ENCODE results near the gene FBN2. TPM values are rescaled to one million over a fixed set of nuclear protein-coding genes. Genes with fewer than 3 reads are reported as not detected.
"Not testable (repeated sequence)": the region's sequence is repeated elsewhere in the genome, so short reads cannot be mapped to it uniquely, and the experiment has no call there.

FBN2 gene
- total and polyA plus RNA-seq, 12 donors, result 2.2 to 237 (median 21.6) TPM

DNA sequence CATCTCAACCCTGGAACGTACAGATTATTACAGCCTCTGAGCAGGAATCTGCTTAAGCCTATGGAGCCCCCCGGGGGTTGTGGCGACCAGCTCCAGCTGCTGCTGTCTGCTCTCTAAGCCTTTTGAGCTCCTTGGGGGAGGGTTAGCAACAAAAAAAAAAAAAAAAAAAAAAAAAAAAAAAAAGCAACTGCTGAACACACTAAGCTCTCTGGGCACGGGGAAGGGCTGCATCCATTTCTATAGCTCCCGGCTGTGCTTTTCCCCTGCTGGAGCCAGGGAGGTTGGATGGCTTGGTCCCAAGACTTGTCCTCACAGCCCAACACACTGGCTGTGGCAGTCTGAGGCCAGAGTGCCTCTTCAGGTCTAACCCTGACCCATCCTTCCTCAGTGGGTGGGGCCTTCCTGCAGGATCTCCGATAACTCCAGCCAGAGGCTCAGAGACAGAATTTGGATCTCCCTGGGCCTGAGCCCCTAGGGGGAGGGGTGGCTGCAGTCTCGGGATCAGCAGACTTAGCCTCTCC is 82.1 kb downstream of the FBN2 start:
- WGBS, 4 donors, result 84 to 94% (median 87%) methylated on average over 4 to 7 of the region's 7 CpGs
- TF ChIP-seq, protein P1, sequence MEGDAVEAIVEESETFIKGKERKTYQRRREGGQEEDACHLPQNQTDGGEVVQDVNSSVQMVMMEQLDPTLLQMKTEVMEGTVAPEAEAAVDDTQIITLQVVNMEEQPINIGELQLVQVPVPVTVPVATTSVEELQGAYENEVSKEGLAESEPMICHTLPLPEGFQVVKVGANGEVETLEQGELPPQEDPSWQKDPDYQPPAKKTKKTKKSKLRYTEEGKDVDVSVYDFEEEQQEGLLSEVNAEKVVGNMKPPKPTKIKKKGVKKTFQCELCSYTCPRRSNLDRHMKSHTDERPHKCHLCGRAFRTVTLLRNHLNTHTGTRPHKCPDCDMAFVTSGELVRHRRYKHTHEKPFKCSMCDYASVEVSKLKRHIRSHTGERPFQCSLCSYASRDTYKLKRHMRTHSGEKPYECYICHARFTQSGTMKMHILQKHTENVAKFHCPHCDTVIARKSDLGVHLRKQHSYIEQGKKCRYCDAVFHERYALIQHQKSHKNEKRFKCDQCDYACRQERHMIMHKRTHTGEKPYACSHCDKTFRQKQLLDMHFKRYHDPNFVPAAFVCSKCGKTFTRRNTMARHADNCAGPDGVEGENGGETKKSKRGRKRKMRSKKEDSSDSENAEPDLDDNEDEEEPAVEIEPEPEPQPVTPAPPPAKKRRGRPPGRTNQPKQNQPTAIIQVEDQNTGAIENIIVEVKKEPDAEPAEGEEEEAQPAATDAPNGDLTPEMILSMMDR (IDR thresholded peaks at IDR 0.05), result no peak
- no peak for TF ChIP-seq POLR2A (IDR thresholded peaks at IDR 0.05)
- H3K27me3 ChIP-seq, result no peaks in the 10 kb centered on the region

DNA sequence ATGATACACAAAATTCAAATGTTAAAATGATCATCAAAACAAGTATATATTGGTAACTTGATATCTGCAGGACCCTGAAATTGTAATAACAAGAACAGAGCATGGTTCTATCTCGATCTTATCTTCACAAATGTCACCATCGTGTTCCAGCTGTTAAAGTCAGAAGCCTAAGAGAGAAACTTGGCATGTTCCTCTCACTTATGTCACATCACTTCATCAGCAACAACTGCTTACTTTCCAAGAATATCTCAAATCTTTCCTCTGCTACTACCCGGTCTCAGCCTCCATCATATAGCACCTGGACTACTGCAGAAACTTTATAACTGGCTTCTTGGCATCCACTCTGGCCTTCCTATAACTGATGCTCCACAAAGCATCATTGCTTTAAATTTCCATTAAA is 84.9 kb downstream of the FBN2 start:
- Histone ChIP-seq H3K36me3 (replicated peaks in 1 of 2) (no peaks in the 10 kb centered on the region), H3K4me1 (replicated peaks in 1 of 2) (no peaks in the 10 kb centered on the region), H3K4me3 (no peak overlapping the region), H3K9me3 (replicated peaks in 1 of 3) (peaks cover 0 to 4% (median 0%) of the 10 kb centered on the region in 3 donors), H3K27ac (no peak overlapping the region), H3K27me3 (no peaks in the 10 kb centered on the region)
- 64 to 71% (median 67%) methylated on average over 3 of the region's 3 CpGs for WGBS, 4 donors
- no peak for TF ChIP-seq POLR2A (IDR thresholded peaks at IDR 0.05)
- TF ChIP-seq, protein P1 (IDR thresholded peaks at IDR 0.05), result no peak
- no peak for DNase-seq
- intact Hi-C loops (cut with DNase I), result no loop called here

More for the DNA sequence above, 82.1 kb downstream of the FBN2 start:
- intact Hi-C loops (cut with DNase I), result no loop called here
- no peaks in the 10 kb centered on the region for H3K4me1 ChIP-seq (replicated peaks in 1 of 2)
- DNase-seq, result no peak
- no peaks in the 10 kb centered on the region for H3K9me3 ChIP-seq (replicated peaks in 1 of 3)
- no peaks in the 10 kb centered on the region for H3K36me3 ChIP-seq (replicated peaks in 1 of 2)
- H3K4me3 ChIP-seq, result no peak overlapping the region
- no peak overlapping the region for H3K27ac ChIP-seq

DNA sequence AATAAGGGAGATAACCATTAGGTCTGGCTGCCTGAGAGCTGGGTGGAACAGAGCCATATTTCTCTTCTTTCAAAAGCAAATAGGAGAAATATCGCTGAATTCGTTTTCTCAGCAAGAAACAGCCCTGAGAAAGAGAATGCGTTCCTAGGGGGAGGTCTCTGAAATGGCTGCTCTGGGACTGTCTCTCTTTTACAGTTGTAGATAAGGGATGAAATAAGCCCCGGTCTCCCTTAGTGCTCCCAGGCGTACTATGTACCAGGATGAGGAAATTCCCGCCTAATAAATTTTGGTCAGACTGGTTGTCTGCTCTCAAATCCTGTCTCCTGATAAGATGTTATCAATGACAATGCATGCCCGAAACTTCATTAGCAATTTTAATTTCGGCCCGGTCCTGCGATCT is 90.8 kb downstream of the FBN2 start:
- WGBS, 4 donors, result 93 to 97% (median 96%) methylated on average over 10 of the region's 10 CpGs
- DNase-seq; intact Hi-C loops (cut with DNase I); H3K27ac ChIP-seq; H3K4me1 ChIP-seq (replicated peaks in 1 of 2); H3K9me3 ChIP-seq (replicated peaks in 1 of 3); H3K4me3 ChIP-seq; H3K36me3 ChIP-seq (replicated peaks in 1 of 2); H3K27me3 ChIP-seq: not testable (repeated sequence)

DNA sequence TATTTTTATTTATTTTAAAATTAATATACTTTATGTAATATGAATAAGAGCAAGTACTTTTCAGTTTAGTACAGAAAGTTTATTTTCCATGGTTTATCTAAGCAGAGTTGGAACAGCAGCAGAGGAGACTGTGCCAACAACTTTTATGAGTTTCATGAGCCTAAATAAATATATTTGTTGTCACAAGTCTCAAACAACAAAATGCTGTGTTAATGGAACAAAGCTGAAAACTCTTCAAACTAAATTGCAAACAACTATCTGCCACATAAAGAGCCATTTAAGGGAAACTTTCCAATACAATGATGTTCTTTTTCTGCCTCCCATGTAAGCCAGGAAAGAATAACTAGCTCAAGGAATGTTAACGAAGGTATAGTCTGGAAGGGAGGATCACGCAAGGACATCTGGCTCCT is 96.1 kb downstream of the FBN2 start:
- no peaks in the 10 kb centered on the region for H3K4me1 ChIP-seq (replicated peaks in 1 of 2)
- H3K27ac ChIP-seq, result no peak overlapping the region
- WGBS, 4 donors, result 48 to 83% (median 65%) methylated on average over 2 of the region's 2 CpGs
- H3K27me3 ChIP-seq, result no peaks in the 10 kb centered on the region
- DNase-seq, result no peak
- no peaks in the 10 kb centered on the region for H3K9me3 ChIP-seq (replicated peaks in 1 of 3)
- TF ChIP-seq, protein P1 (IDR thresholded peaks at IDR 0.05), result no peak
- no peak for TF ChIP-seq POLR2A (IDR thresholded peaks at IDR 0.05)
- H3K4me3 ChIP-seq, result no peak overlapping the region
- intact Hi-C loops (cut with DNase I), result no loop called here
- H3K36me3 ChIP-seq (replicated peaks in 1 of 2), result no peaks in the 10 kb centered on the region

DNA sequence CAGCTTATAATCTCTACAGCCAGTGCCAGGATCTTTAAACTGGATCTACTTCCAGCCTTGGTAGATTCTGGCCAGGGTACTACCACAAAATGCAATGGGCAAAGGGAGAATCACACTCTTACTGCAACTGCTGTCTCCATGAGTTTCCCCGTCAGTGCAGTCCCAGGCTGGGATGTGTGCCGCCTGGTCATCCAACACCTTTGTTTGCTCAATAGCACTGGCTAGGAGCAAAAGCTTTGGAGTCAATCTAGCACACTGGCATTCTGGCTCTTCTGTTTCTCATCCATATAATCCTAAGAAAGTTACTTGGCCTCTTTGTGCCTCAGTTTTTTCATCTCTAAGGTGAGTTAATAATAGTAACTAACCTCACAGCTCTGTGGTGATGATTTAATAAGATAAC is 96.9 kb downstream of the FBN2 start:
- 87 to 97% (median 95%) methylated on average over 2 of the region's 2 CpGs for WGBS, 4 donors
- DNase-seq, result peak in 1 of 7 donors; percentile 4
- Histone ChIP-seq H3K4me1 (replicated peaks in 1 of 2) (no peaks in the 10 kb centered on the region), H3K9me3 (replicated peaks in 1 of 3) (no peaks in the 10 kb centered on the region), H3K27me3 (no peaks in the 10 kb centered on the region), H3K27ac (no peak overlapping the region), H3K4me3 (no peak overlapping the region), H3K36me3 (replicated peaks in 1 of 2) (no peaks in the 10 kb centered on the region)
- intact Hi-C loops (cut with DNase I), result no loop called here
- TF ChIP-seq, protein P1 (IDR thresholded peaks at IDR 0.05), result no peak
- no peak for TF ChIP-seq POLR2A (IDR thresholded peaks at IDR 0.05)
